AG10803 (cell line): Measurements from ENCODE around the gene DARS1.

Experiments
- DNase-seq: peaks from one replicate; pipeline ENCODE4 v3.0.0; 2010; ENCODE audit warnings: low read depth
- H3K4me3 ChIP-seq: 2 replicates; pipeline ENCODE4 v1.5.1; 2011; ENCODE audit warnings: mild to moderate bottlenecking, low read length, control low read depth
- CTCF ChIP-seq: conservative IDR thresholded peaks from 2 replicates; pipeline ENCODE4 v1.5.1; 2011; ENCODE audit warnings: mild to moderate bottlenecking, low read length, control low read depth, inconsistent platforms

DARS1 gene

DNA sequence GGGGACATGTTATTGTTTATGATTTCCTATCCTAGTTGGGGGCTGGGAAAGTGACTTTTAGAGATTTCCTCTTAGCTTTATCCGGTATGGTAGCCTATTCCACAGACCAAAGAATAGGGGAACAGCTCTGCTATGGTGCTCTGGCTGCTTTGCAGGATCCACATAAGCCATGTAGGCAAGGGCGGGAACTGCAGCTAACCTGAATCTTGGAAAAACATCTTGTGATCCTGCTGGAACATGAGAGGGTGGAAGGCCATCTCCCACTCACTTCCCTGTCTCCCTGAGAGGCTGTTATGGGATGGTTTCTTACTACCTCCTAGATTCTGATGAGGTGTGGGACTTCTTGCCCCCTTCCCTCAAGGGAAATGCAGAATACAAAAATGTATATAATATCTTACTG, 2.0 kb upstream of the DARS1 start:
- no peak overlapping the region for H3K4me3 ChIP-seq
- TF ChIP-seq CTCF = no peak
- no peak for DNase-seq

- TF ChIP-seq CTCF = no peak
- DNase-seq = no peak
- no peak overlapping the region for H3K4me3 ChIP-seq
Measured at GRCh38 chr2:135986507-135986906, 1.1 kb upstream of the DARS1 start.

- DNase-seq = no peak
- H3K4me3 ChIP-seq = peak overlapping the region; percentile 94
- TF ChIP-seq CTCF = no peak
Measured at GRCh38 chr2:135985826-135986393, 484 bp upstream of the DARS1 start.

DNA sequence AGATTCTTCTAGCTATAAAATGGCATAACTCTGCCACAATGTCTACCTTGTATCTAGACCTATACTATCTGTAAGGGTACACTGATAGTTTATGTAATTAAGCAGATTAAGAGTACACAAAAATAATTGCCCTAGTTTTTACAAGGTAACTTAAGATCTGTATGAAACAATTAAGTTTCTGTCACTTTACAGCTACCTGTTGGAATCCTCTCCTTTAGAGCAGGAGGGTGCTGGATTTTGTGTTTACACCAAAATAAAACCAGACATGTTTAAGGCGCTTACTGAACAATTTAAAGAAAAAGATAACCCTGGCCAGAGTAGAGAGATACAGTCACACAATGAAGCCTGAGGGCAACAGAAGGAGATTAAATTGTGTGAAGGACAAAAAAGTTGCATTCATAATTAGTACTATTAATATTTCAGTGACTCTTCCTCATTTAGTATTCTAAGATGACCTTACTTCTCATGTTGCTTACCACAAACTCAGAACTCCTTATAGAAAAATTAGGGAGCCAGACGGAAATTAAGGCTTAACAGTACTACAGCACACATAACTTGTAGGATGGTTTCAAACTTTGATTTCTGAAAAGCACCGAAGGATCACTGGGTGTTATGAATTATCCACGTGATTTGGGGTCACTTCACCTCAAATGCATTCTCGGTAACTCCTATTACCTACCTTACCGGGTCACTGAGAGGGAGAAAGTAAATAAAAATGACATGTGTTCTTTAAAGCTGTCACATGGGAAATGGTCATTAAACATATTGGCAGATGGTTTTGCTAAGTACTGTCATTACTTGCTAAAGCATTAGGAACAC, 1.0 kb downstream of the DARS1 start:
- DNase-seq = no peak
- no peak for TF ChIP-seq CTCF

GRCh38 chr2:135980434-135981079, 4.9 kb downstream of the DARS1 start:
- no peak for DNase-seq
- no peak for TF ChIP-seq CTCF

More for the DNA sequence above, 1.0 kb downstream of the DARS1 start:
- H3K4me3 ChIP-seq = peak overlapping the region; percentile 94

GRCh38 chr2:135975702-135976101, 9.7 kb downstream of the DARS1 start:
- no peak for DNase-seq
- no peak overlapping the region for H3K4me3 ChIP-seq
- no peak for TF ChIP-seq CTCF

More at GRCh38 chr2:135980434-135981079, 4.9 kb downstream of the DARS1 start:
- H3K4me3 ChIP-seq = no peak overlapping the region

- DNase-seq = peak; percentile 29
- no peak for TF ChIP-seq CTCF
- H3K4me3 ChIP-seq = no peak overlapping the region
Measured at GRCh38 chr2:135974036-135974435, 11.4 kb downstream of the DARS1 start.
